Adrenal gland (tissue), 12 donors: ENCODE results near the gene ADAMTS12. TPM values are rescaled to one million over a fixed set of nuclear protein-coding genes. Genes with fewer than 3 reads are reported as not detected.

ENCODE experiments used
- DNase-seq, 7 donors: peaks; one replicate each; pipeline ENCODE4 v3.0.0-alpha.2; 2019 to 2020
- H3K27ac ChIP-seq, 5 donors: fragments of 200-600 bp; sonication (generic) in 4 of 5; 1 replicate in 3 of 5; 2 replicates in 2 of 5; pipeline versions ENCODE4 v1.5.1 to v1.8.0; 2016 to 2020; ENCODE audit warnings: mild to moderate bottlenecking in 1 of 5
- H3K27me3 ChIP-seq: fragments of 200-600 bp; 2 replicates; pipeline ENCODE4 v1.8.0; 2021
- H3K36me3 ChIP-seq, 2 donors: fragments of 200-600 bp; replicated peaks in 1 of 2; 1 replicate in 1 of 2; 2 replicates in 1 of 2; pipeline versions ENCODE4 v1.5.1 to v1.8.0; 2018 to 2022
- H3K4me1 ChIP-seq, 2 donors: fragments of 200-600 bp; replicated peaks in 1 of 2; 1 replicate in 1 of 2; 2 replicates in 1 of 2; pipeline versions ENCODE4 v1.5.1 to v1.8.0; 2018 to 2021
- H3K4me3 ChIP-seq, 4 donors: fragments of 200-600 bp; sonication (generic) in 3 of 4; one replicate each; pipeline ENCODE4 v1.5.1; 2016 to 2018
- H3K9me3 ChIP-seq, 3 donors: fragments of 200-600 bp; sonication (generic) in 1 of 3; replicated peaks in 1 of 3; 1 replicate in 2 of 3; 2 replicates in 1 of 3; pipeline versions ENCODE4 v1.5.1 to v1.8.0; 2016 to 2021
- CTCF ChIP-seq, 6 experiments: fragments of 450-650 bp in 4 of 6; fragments of 200-600 bp in 2 of 6; sonication (generic) in 1 of 6; IDR thresholded peaks; 1 replicate in 5 of 6; 2 replicates in 1 of 6; pipeline versions ENCODE4 v1.5.1 to v1.8.0; 2016 to 2021; ENCODE audit warnings: antibody characterized with exemption in 6 of 6, mild to moderate bottlenecking in 2 of 6, moderate library complexity in 1 of 6
- POLR2A ChIP-seq, 2 donors: fragments of 450-650 bp; IDR thresholded peaks; one replicate each; pipeline ENCODE4 v1.6.1; 2017; ENCODE audit warnings: antibody characterized with exemption in 2 of 2, mild to moderate bottlenecking in 2 of 2, moderate library complexity in 1 of 2
- WGBS, 4 donors: extraction: QIAGEN DNeasy Blood & Tissue Kit in 2 of 4; methylation state at CpG; one replicate each; pipeline versions ENCODE4 v1.1.5 to v1.1.7; 2013 to 2017; 5-methylcytosine and 5-hydroxymethylcytosine counted together
- intact Hi-C, 2 donors: fragments of 100-400 bp; cut with DNase I; formaldehyde crosslinking; loops; one replicate each; pipeline versions ENCODE4 v1.14.1 to v1.15.0; 2022 to 2023
- polyA plus RNA-seq, 3 donors: library from polyadenylated mRNA; stranded (reverse); fragments of 200-250 nt in 2 of 3; fragments of 350-450 nt in 1 of 3; fragmentation: Illumina TruSeq in 1 of 3; extraction: RNeasy Lipid Tissue Mini Kit (QIAGEN cat#74804) in 1 of 3; gene quantifications; one replicate each; pipeline ENCODE4 v1.2.3, GENCODE V29; 2013 to 2014
- total RNA-seq, 9 donors: library from RNA; depleted of rRNA in 4 of 9; stranded (reverse); fragments of >200 nt in 4 of 9; fragments of 120-200 nt in 1 of 9; fragmentation: NEBNext Ultra II Directional in 1 of 9; extraction: Animal tissue kit (Norgen Biotek cat#: 25700) in 1 of 9; gene quantifications; one replicate each; pipeline versions ENCODE4 v1.1.0 to v1.2.4, GENCODE V29; 2013 to 2023
- donor health status: healthy with polysubstance abuse.
- donor health status: Bipolar disorder and iron deficiency.
- donor health status: DM: yes; HTN: yes; CAD: no.
- donor health status: DM: no; HTN: no; CAD: no.
- donor health status: DM: no; HTN: no; CAD: no.
- donor health status: DM: yes; HTN: yes; CAD: no.

The ADAMTS12 gene
- total and polyA plus RNA-seq, 12 donors = 1.9 to 76.1 (median 10.5) TPM

DNA sequence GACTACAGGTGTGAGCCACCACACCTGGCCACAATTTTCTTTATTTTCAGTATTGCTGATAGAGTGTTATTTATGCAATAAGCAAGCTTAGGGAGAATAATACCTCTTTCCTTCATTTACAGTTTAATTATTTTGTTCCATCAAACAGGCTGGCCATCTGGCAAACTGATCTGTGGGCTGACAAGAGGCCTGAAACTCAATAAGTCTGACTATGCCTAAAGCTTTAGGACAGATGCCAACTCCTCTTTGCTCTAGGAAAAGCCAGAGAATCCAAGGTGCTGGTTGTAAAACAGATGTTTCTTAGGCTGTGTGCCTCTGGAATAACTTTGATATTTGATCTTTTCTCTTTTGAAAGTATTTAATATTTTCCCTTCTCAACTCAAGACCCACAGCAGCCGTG, 352.6 kb downstream of the ADAMTS12 start:
- no peaks in the 10 kb centered on the region for H3K9me3 ChIP-seq
- H3K4me3 ChIP-seq = no peak overlapping the region
- no peak overlapping the region for H3K27ac ChIP-seq
- WGBS, 4 donors = 78 to 93% (median 85%) methylated on average over 1 of the region's 1 CpG
- H3K4me1 ChIP-seq = peaks cover 0 to 5% of the 10 kb centered on the region in 2 donors
- TF ChIP-seq POLR2A (IDR thresholded peaks at IDR 0.05) (no peak), CTCF (IDR thresholded peaks at IDR 0.05) (no peak)
- DNase-seq = no peak
- H3K27me3 ChIP-seq = no peaks in the 10 kb centered on the region
- H3K36me3 ChIP-seq = no peaks in the 10 kb centered on the region
- intact Hi-C loops = no loop called here

- H3K27ac ChIP-seq = no peak overlapping the region
- WGBS, 4 donors = 88 to 100% (median 96%) methylated on average over 2 of the region's 2 CpGs
- H3K9me3 ChIP-seq = no peaks in the 10 kb centered on the region
- H3K4me3 ChIP-seq = no peak overlapping the region
- no peak for DNase-seq
- H3K27me3 ChIP-seq = no peaks in the 10 kb centered on the region
- TF ChIP-seq CTCF (IDR thresholded peaks at IDR 0.05) = no peak
- TF ChIP-seq POLR2A (IDR thresholded peaks at IDR 0.05) = no peak
- H3K36me3 ChIP-seq = no peaks in the 10 kb centered on the region
- peaks cover 0 to 5% of the 10 kb centered on the region in 2 donors for H3K4me1 ChIP-seq
- intact Hi-C loops = no loop called here
These were observed 353.6 kb downstream of the ADAMTS12 start for GRCh38 chr5:33538201-33538600.

DNA sequence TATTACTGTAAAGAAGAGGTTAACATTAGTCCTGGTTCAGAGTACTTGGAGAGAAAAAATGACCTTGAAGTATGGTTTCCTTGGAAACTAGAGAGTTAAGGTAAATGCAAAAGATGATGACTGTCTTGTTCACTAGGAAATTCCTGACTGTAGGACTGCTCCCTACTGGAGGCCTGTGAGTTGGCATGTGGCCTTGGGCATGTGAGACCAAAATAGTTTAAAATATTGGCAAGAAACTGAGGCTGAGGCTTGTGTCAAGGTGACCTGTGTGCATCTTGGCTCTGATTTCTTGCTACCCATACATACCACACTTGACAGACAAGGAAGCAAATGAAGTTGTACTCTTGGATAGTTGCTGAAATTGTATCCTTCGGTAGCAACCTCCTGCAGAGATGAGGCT, 354.6 kb downstream of the ADAMTS12 start:
- Histone ChIP-seq H3K27ac (no peak overlapping the region), H3K36me3 (no peaks in the 10 kb centered on the region), H3K27me3 (no peaks in the 10 kb centered on the region), H3K4me3 (no peak overlapping the region), H3K9me3 (no peaks in the 10 kb centered on the region), H3K4me1 (peaks cover 0 to 5% of the 10 kb centered on the region in 2 donors)
- DNase-seq = peak in 4 of 7 donors; percentile 13 to 27 (median 22)
- TF ChIP-seq POLR2A (IDR thresholded peaks at IDR 0.05) (no peak), CTCF (IDR thresholded peaks at IDR 0.05) (no peak)
- intact Hi-C loops = no loop called here
- WGBS, 4 donors = 67 to 82% (median 75%) methylated on average over 1 of the region's 1 CpG

DNA sequence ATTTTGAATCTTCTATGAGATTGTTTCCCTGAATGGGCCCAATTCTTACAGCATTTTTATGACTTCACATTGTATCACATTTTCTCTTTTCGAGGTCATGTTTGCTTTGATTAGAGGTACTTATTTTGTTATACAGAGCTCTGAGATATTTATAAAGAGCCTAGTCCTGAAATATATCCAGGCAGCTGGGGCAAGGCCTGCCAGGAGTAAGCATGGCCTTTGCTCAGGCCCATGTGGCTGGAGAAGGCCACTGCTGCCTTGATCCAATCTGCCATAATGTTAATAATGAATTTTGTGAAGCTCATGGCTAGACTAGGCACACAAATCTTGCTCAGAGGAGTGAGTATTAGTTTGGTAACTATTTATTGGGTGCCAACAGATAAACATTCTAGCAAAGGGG, 355.0 kb downstream of the ADAMTS12 start:
- Histone ChIP-seq H3K9me3 (no peaks in the 10 kb centered on the region), H3K4me3 (no peak overlapping the region), H3K27ac (no peak overlapping the region), H3K36me3 (no peaks in the 10 kb centered on the region), H3K4me1 (peaks cover 0 to 5% of the 10 kb centered on the region in 2 donors), H3K27me3 (no peaks in the 10 kb centered on the region)
- intact Hi-C loops = no loop called here
- 70 to 76% (median 75%) methylated on average over 1 of the region's 1 CpG for WGBS, 4 donors
- no peak for TF ChIP-seq POLR2A (IDR thresholded peaks at IDR 0.05)
- TF ChIP-seq CTCF (IDR thresholded peaks at IDR 0.05) = no peak
- no peak for DNase-seq
